OCI-LY1 (cell line): Measurements from ENCODE around the gene THSD1.
"Not testable (repeated sequence)": the region's sequence is repeated elsewhere in the genome, so short reads cannot be mapped to it uniquely, and the experiment has no call there.

ENCODE experiments used
- H2AFZ ChIP-seq: fragments of 200-600 bp; sonication (generic), shearing (Covaris generic); 2 replicates; pipeline ENCODE4 v1.6.0; 2014; ENCODE audit warnings: antibody characterized with exemption, mild to moderate bottlenecking, low read length
- H3F3A ChIP-seq: fragments of 200-600 bp; sonication (generic), shearing (Covaris generic); 2 replicates; pipeline ENCODE4 v1.6.0; 2014; ENCODE audit warnings: mild to moderate bottlenecking, antibody characterized with exemption, low read length, moderate library complexity; ENCODE audit not compliant: insufficient read depth
- H3K27ac ChIP-seq: fragments of 200-600 bp; sonication (generic); 2 replicates; pipeline ENCODE4 v1.5.1; 2014; ENCODE audit warnings: low read length, mixed run types, mild to moderate bottlenecking, low read depth; ENCODE audit not compliant: poor library complexity, severe bottlenecking
- H3K27me3 ChIP-seq: fragments of 200-600 bp; sonication (generic); 2 replicates; pipeline ENCODE4 v1.6.0; 2014; ENCODE audit warnings: antibody characterized with exemption, mild to moderate bottlenecking, low read length, moderate library complexity; ENCODE audit not compliant: insufficient read depth
- H3K36me3 ChIP-seq: fragments of 200-600 bp; sonication (generic); 2 replicates; pipeline ENCODE4 v1.6.1; 2014; ENCODE audit warnings: mild to moderate bottlenecking, antibody characterized with exemption, low read length, moderate library complexity, mixed read lengths; ENCODE audit not compliant: insufficient read depth
- H3K4me1 ChIP-seq: fragments of 200-600 bp; sonication (generic); 2 replicates; pipeline ENCODE4 v1.5.1; 2014; ENCODE audit warnings: mild to moderate bottlenecking, low read length, moderate library complexity; ENCODE audit not compliant: insufficient read depth, severe bottlenecking
- H3K4me2 ChIP-seq: fragments of 200-600 bp; sonication (generic), shearing (Covaris generic); 2 replicates; pipeline ENCODE4 v1.6.1; 2014; ENCODE audit warnings: low read length
- H3K4me3 ChIP-seq: fragments of 200-600 bp; sonication (generic); 2 replicates; pipeline ENCODE4 v1.5.1; 2014; ENCODE audit warnings: low read length, low read depth, mild to moderate bottlenecking, mixed read lengths; ENCODE audit not compliant: poor library complexity, severe bottlenecking
- H3K79me2 ChIP-seq: fragments of 200-600 bp; shearing (Covaris generic); 2 replicates; pipeline ENCODE4 v1.6.1; 2016; ENCODE audit warnings: mixed run types, low read length, mixed read lengths; ENCODE audit not compliant: insufficient read depth
- H3K9ac ChIP-seq: fragments of 200-600 bp; sonication (generic), shearing (Covaris generic); 2 replicates; pipeline ENCODE4 v1.6.1; 2014; ENCODE audit warnings: mild to moderate bottlenecking, low read length, mixed read lengths
- H3K9me2 ChIP-seq: fragments of 200-600 bp; sonication (generic), shearing (Covaris generic); 2 replicates; pipeline ENCODE4 v1.6.1; 2014; ENCODE audit warnings: low read depth, mild to moderate bottlenecking, low read length, mixed read lengths
- H3K9me3 ChIP-seq: fragments of 200-600 bp; shearing (Covaris generic); 2 replicates; pipeline ENCODE4 v1.6.1; 2014; ENCODE audit warnings: low read length, mixed read lengths
- H4K20me1 ChIP-seq: fragments of 200-600 bp; sonication (generic), shearing (Covaris generic); 2 replicates; pipeline ENCODE4 v1.6.0; 2016; ENCODE audit warnings: mild to moderate bottlenecking, low read length; ENCODE audit not compliant: insufficient read depth
- CTCF ChIP-seq: fragments of 200-600 bp; sonication (generic), shearing (Covaris generic); IDR thresholded peaks from 2 replicates; pipeline ENCODE4 v1.5.1; 2017; ENCODE audit warnings: mild to moderate bottlenecking, antibody characterized with exemption, low read length, moderate library complexity, mixed read lengths
- EZH2 ChIP-seq: fragments of 200-600 bp; sonication (generic), shearing (Covaris generic); IDR thresholded peaks from 2 replicates; pipeline ENCODE4 v1.8.0; 2017; ENCODE audit warnings: borderline replicate concordance, mixed run types, mild to moderate bottlenecking, antibody characterized with exemption, low read length, moderate library complexity, mixed read lengths

The THSD1 gene

DNA sequence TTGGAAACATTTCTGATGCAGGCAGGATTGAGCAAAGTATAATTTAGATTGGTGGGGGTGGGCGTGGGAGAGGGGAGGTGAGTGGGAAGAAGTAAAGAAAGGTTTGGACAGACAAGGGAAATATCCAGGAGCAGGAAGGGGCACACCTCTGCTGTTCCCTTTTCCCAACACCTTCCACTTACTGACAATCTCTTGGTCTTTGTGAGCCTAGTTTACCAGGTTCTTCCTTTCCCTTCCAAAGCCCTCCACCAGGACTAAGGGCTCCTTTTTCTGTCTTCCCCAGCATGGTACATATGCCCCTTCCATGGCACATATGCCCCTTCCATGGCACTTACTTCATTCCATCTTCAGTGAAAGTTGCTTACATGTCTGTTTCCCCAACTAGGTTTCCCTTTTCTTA lies 6.2 kb upstream of the THSD1 start:
- Histone ChIP-seq H3K4me1 (no peaks in the 10 kb centered on the region), H2AFZ (no peak overlapping the region), H3K4me2 (no peak overlapping the region), H3F3A (no peaks in the 10 kb centered on the region), H3K9me2 (no peaks in the 10 kb centered on the region), H3K4me3 (no peak overlapping the region), H3K27me3 (no peaks in the 10 kb centered on the region), H3K79me2 (no peaks in the 10 kb centered on the region), H3K36me3 (peaks cover 27% of the 10 kb centered on the region; the same call in 1 of the 2 replicates), H4K20me1 (no peaks in the 10 kb centered on the region), H3K27ac (no peak overlapping the region), H3K9ac (no peak overlapping the region), H3K9me3 (no peaks in the 10 kb centered on the region)
- TF ChIP-seq CTCF = no peak
- no peak for TF ChIP-seq EZH2

GRCh38 chr13:52411629-52412028 lies 5.7 kb upstream of the THSD1 start:
- Histone ChIP-seq H3K27ac (no peak overlapping the region), H3K9me3 (no peaks in the 10 kb centered on the region), H4K20me1 (no peaks in the 10 kb centered on the region), H3F3A (no peaks in the 10 kb centered on the region), H3K27me3 (no peaks in the 10 kb centered on the region), H3K79me2 (no peaks in the 10 kb centered on the region), H2AFZ (no peak overlapping the region), H3K36me3 (peaks cover 27% of the 10 kb centered on the region; the same call in 1 of the 2 replicates), H3K4me1 (no peaks in the 10 kb centered on the region), H3K9me2 (no peaks in the 10 kb centered on the region), H3K9ac (no peak overlapping the region), H3K4me2 (no peak overlapping the region), H3K4me3 (no peak overlapping the region)
- TF ChIP-seq CTCF = no peak
- no peak for TF ChIP-seq EZH2

DNA sequence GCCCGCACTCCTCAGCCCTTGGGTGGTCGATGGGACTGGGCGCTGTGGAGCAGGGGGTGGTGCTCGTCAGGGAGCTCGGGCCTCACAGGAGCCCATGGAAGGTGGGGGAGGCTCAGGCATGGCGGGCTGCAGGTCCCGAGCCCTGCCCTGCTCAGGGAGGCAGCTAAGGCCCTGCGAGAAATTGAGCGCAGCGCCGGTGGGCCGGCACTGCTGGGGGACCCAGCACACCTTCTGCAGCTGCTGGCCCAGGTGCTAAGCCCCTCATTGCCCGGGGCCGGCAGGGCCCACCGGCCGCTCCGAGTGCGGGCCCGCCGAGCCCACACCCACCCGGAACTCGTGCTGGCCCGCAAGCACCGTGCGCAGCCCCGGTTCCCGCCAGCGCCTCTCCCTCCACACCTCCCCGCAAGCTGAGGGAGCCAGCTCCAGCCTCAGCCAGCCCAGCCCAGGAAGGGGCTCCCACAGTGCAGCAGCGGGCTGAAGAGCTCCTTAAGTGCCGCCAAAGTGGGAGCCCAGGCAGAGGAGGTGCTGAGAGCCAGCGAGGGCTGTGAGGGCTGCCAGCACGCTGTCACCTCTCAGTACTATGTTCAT lies 2.2 kb upstream of the THSD1 start:
- not testable (repeated sequence) for H3K4me2 ChIP-seq, H3F3A ChIP-seq, H3K4me3 ChIP-seq, H3K36me3 ChIP-seq, H3K9me3 ChIP-seq, H4K20me1 ChIP-seq, H3K27ac ChIP-seq, H3K9ac ChIP-seq, H3K79me2 ChIP-seq, H3K27me3 ChIP-seq, H3K9me2 ChIP-seq, H3K4me1 ChIP-seq, H2AFZ ChIP-seq

GRCh38 chr13:52407436-52407835 lies 1.5 kb upstream of the THSD1 start:
- H3K9me3 ChIP-seq, H4K20me1 ChIP-seq, H3K27me3 ChIP-seq, H3K79me2 ChIP-seq, H3K9ac ChIP-seq, H3K27ac ChIP-seq, H3K4me3 ChIP-seq, H3K9me2 ChIP-seq, H3K4me2 ChIP-seq, H3F3A ChIP-seq, H3K4me1 ChIP-seq, H2AFZ ChIP-seq, H3K36me3 ChIP-seq: not testable (repeated sequence)
